NCI-H1694 (cell line): ENCODE data around the gene PDLIM5.

Source experiments
- DNase-seq: peaks from one replicate; lab custom pipeline; 2025; lab: John Stamatoyannopoulos, UW

The PDLIM5 gene

DNA sequence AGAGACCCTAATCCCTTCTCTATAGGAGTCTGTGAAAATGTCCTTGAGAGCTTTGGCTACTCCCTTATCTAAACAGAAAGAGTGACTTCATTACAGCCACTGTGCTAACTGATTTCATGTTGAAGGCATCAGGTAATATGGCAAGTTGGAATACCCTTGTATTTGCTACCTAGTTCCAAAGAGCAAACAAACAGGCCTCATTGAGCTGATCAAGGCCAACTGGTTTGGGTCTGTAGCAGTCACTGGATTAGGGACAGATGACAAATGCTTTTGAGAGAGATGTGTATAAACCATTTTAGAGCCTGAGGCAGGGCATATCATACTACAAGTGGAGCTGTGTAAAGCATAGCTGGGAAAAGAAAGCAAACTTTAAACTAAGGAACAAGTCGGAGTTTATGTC lies 22.9 kb upstream of the PDLIM5 start:
- DNase-seq = no peak

DNA sequence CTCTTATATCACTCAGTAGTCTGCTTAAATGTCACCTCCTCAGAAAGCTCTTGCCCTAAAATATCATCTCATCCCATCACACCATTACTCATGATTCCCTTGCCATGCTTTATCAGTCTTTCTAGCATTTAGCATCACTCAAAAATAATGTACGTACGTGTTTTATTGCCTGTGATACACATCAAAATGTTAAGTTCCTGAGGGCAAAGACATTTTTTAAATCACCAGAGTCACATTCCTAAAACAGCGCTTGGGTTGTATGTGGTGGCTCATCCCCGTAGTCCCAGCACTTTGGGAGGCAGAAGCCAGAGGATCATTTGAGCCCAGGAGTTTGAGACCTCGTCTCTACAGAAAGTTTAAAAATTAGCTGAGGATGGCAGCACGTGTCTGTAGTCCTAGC lies 21.3 kb upstream of the PDLIM5 start:
- no peak for DNase-seq

DNA sequence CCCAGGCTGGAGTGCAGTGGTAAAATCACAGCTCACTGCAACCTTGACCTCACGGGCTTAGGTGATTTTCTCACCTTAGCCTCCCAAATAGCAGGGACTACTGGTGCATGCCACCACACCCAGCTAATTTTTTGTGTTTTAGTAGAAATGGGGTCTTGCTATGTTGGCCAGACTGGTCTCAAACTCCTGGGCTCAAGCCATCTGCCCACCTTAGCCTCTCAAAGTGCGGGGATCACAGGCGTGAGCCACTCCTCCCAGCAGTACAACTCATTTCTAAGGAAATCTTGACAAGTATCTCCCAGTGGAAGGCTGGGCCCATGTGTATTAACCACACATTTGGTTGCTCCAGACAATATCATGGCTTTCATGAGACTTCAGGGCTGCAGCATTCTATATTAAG lies 20.4 kb upstream of the PDLIM5 start:
- DNase-seq = no peak

- DNase-seq = no peak
Measured at GRCh38 chr4:94434505-94434904, 17.2 kb upstream of the PDLIM5 start.

DNA sequence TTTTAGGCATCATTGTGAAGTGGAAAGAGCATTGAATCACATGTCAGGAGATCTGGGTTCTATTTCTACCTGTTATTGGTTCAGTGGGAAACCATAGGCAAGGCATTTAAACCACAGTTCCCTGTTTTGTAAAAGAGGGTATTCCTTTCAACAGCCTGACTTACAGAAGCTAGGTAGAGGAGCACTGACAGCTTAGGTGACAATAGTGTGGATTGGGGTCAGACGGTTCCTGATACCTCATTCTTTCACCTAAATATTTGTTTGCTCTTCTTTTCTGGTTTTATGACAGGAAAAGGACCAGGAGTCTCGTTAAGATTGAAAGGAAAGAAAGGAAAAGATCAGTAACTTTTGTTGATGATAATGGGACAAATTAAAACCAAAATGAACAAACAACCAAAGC lies 15.9 kb upstream of the PDLIM5 start:
- no peak for DNase-seq

- no peak for DNase-seq
Measured at GRCh38 chr4:94436512-94436911, 15.2 kb upstream of the PDLIM5 start.

- no peak for DNase-seq
Measured at GRCh38 chr4:94439606-94440005, 12.1 kb upstream of the PDLIM5 start.

DNA sequence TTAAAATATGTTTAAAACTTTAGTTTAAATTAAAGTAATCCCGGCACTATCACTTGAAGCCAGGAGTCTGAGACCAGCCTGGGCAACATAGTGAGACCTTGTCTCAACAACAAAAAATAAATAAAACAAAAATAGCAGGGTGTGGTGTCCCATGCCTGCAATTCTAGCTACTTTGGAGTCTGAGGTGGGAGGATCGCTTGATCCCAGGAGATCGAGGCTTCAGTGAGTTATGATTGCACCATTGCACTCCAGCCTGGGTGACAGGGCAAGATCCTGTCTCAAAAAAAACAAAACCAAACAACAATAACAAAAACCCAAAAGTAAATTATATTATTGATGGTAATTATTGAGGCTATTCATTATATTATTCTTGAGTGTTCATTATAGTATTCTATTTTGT lies 9.9 kb upstream of the PDLIM5 start:
- no peak for DNase-seq

DNA sequence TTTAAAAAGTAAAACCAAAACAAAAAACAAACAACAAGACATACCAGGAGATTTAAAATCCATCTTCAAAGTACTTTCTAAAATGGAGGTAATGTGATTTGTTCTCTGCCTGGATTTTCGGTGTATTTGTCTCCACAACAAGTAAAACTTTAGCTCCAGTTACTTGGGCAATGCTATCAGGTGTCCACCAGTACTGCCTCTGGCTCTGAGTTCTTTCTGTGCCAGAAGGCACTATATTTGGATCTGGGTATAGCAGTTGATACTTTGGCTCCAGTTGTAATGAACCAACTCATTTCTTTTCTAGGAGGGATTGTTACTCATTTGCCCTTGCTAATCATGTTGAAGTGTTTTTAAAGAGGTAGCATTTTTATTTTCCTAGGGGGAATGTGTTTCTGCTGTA lies 9.5 kb upstream of the PDLIM5 start:
- DNase-seq = no peak

DNA sequence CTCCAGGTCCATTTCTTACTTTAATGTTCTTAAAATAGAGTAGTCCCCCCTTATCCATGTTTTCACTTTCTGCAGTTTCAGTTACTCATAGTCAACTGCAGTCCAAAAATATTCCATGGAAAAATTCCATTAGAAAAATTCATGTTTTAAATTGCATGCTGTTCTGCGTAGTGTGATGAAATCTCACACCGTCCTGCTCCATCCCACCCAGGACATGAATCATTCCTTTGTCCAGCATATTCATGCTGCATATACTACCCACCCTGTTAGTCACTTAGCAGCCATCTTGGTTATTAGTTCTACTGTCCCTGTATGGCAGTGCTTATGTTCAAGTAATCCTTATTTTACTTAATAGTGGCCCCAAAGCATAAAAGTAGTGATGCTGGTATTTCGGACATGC lies 5.4 kb upstream of the PDLIM5 start:
- no peak for DNase-seq

DNA sequence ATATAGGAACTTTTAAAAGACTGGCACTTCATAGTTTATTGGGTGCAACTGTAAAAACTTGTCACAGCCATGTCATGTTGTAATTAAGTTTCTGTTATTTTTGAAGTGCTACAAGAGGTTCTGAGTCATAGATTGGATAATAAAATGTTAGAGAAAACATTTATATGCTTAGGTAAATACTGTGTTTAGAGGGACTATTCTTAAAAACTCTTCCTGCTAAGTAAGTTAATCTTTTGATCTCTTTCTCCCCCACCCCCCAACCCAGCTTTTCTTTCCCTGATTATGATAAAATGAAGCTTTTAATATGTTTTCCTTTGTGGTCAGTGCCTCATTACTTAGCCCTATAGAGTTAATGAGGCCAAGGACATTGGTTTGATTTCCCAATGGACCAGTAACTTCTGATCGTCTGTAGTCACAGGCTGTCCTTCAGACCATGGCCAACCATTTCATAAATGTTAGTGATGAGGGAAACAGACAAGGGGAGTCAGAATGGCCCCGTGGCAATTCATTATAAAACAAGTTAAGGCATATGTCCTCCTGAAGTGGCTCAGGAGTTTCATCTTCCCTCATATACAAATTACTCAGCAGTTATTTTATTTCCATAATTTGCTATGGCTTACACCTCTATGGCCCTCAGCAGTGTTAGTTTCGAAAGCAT lies 3.9 kb upstream of the PDLIM5 start:
- no peak for DNase-seq

- DNase-seq = no peak
Measured at GRCh38 chr4:94448815-94449375, 2.8 kb upstream of the PDLIM5 start.

DNA sequence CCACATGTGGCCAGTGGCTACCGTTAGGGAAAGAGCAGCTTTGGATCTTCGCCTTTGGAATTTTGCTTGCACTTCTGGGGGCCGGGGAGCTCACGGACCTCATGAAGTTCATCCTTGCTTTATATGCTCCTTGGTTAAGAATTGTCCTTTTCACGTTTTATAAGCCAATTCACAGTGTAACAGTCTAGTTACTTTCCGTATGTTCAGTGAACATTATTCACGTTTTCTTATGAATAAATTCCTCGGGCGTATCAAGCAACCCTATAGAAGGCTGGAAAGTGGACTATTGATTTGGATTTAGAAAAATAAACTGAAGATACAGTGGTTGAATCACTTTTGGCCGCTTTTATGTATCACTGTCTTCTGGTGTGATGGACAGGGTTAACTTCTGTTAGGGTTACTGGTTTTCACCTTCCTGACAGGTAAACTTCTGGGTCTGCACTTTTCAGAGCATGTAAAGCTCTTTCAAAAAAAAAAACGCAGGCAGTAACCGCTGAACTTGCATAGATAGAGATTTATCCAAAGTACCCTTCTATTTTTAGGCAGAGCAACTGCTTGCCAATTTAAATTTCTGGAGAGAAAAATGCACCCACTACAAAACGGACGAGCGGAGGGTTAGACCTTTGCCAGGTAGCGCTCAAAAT lies 569 bp upstream of the PDLIM5 start:
- DNase-seq = no peak

GRCh38 chr4:94452476-94453371 lies 982 bp downstream of the PDLIM5 start:
- no peak for DNase-seq

- no peak for DNase-seq
Measured at GRCh38 chr4:94453391-94453963, 1.7 kb downstream of the PDLIM5 start.

- no peak for DNase-seq
Measured at GRCh38 chr4:94454405-94454804, 2.7 kb downstream of the PDLIM5 start.

GRCh38 chr4:94455081-94455480 lies 3.3 kb downstream of the PDLIM5 start:
- no peak for DNase-seq

DNA sequence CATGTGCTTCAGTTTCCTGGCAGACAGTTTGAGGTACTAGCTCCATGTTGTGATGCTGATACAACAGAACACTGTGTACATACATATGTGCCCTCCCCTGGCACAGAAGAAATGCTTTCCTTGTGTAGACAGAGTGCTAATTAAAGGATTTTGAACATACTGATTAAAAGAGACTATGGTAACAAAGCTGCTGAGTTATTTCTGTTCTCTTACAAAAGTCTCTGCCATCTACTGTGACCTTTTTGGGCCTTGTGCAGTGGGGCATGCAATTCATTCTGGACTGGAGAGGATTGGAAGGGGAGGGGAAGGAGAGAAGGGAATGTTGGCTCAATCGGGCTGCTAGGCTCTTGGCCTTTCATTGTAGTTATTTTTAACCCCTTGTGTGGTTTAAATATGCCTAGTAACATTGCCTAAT lies 6.0 kb downstream of the PDLIM5 start:
- no peak for DNase-seq

DNA sequence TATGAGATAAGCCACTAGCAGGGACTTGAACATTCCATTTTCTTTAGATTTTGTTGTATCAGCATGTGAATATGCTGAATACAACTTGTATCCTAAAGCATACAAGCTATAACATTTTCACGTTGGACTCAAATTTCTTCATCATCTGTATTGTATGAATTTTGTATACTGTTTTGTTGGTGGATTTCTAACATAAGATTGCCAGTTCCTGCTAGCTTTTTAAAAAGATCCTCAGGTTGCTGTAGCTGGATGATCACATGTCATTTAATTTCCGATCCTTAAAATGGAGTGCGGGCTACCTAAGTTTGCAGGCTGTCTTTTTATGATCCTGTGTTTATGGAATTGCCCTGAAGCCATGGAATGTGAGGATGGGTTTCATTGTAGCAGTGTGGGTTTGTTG lies 6.9 kb downstream of the PDLIM5 start:
- DNase-seq = no peak

GRCh38 chr4:94459462-94460161 lies 7.9 kb downstream of the PDLIM5 start:
- no peak for DNase-seq

DNA sequence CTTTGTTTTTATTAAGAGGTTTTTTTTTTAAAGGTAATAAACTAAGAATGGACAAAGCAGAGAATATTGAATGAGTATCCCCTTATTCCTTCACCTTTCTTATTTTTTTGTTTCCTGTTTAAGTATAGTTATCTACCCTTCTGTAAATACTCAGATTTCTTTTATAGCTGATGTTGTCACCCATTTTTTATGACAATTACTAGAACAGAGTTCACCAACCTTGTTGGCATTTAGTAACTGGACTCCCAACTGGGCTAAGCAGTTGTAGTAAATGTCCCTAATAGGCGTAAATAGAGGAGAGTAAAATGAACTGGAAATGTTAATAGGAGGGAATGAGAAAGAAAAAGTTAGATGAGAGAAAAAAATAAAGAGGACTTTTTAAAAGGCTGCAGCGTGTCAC lies 9.8 kb downstream of the PDLIM5 start:
- DNase-seq = no peak

- DNase-seq = no peak
Measured at GRCh38 chr4:94462572-94462971, 10.8 kb downstream of the PDLIM5 start.
